HEK293 (cell line): Measurements from ENCODE around the gene PPIL6.

Experiments
- CTCF ChIA-PET: fragments of 350-600 bp; formaldehyde crosslinking; extraction: SDS; loops from one replicate; lab custom pipeline; 2021; ENCODE audit warnings: antibody characterized with exemption; lab: Yijun Ruan, JAX
- POLR2A ChIA-PET: fragments of 300-600 bp; formaldehyde crosslinking; extraction: SDS; loops from one replicate; lab custom pipeline; 2020; ENCODE audit warnings: antibody characterized with exemption, inconsistent platforms; lab: Yijun Ruan, JAX
- H3K27ac ChIP-seq: fragments of 200-500 bp; sonication (Bioruptor generic); 2 replicates; pipeline ENCODE4 v1.5.1; 2014; ENCODE audit warnings: low read depth, low read length, control low read depth, inconsistent platforms; ENCODE audit errors: extremely low read depth
- H3K36me3 ChIP-seq, 2 experiments: fragments of 200-500 bp in 1 of 2; sonication (Bioruptor generic) in 1 of 2; 1 replicate in 1 of 2; 2 replicates in 1 of 2; pipeline ENCODE4 v1.5.1; 2014 to 2017; ENCODE audit warnings: inconsistent platforms in 2 of 2, low read length in 2 of 2; ENCODE audit not compliant: control insufficient read depth in 2 of 2, insufficient read depth in 1 of 2
- H3K4me1 ChIP-seq: fragments of 200-500 bp; sonication (Bioruptor generic); 2 replicates; pipeline ENCODE4 v1.5.1; 2014; ENCODE audit warnings: mild to moderate bottlenecking, low read length, inconsistent platforms; ENCODE audit not compliant: control insufficient read depth, insufficient read depth
- H3K4me3 ChIP-seq: 2 replicates; pipeline ENCODE4 v1.5.1; 2011; ENCODE audit warnings: low read depth, mild to moderate bottlenecking, control low read depth, low read length, moderate library complexity
- H3K9me3 ChIP-seq: fragments of 200-500 bp; sonication (Bioruptor generic); 2 replicates; pipeline ENCODE4 v1.5.1; 2014; ENCODE audit warnings: low read depth, low read length, inconsistent platforms; ENCODE audit not compliant: control insufficient read depth, insufficient read depth
- GLI2 ChIP-seq: fragments of 450-650 bp; formaldehyde crosslinking; IDR thresholded peaks from 2 replicates; pipeline ENCODE4; 2017; ENCODE audit warnings: missing biosample characterization, missing genetic modification characterization, low read depth, borderline replicate concordance
- KLF1 ChIP-seq: fragments of 450-650 bp; formaldehyde crosslinking; IDR thresholded peaks from 2 replicates; pipeline ENCODE4 v1.5.1; 2016; ENCODE audit warnings: missing biosample characterization, missing genetic modification characterization
- REPIN1 ChIP-seq: fragments of 450-650 bp; formaldehyde crosslinking; IDR thresholded peaks from 2 replicates; pipeline ENCODE4 v1.5.1; 2017; ENCODE audit warnings: missing biosample characterization, missing genetic modification characterization, low read depth
- SP2 ChIP-seq: fragments of 450-650 bp; formaldehyde crosslinking; IDR thresholded peaks from 2 replicates; pipeline ENCODE4 v1.5.1; 2016; ENCODE audit warnings: missing biosample characterization, missing genetic modification characterization
- ZFP3 ChIP-seq: fragments of 450-650 bp; formaldehyde crosslinking; IDR thresholded peaks from 2 replicates; pipeline ENCODE4 v1.5.1; 2016; ENCODE audit warnings: low read depth, missing biosample characterization, missing genetic modification characterization
- ZFP37 ChIP-seq: fragments of 450-650 bp; formaldehyde crosslinking; IDR thresholded peaks from 2 replicates; pipeline ENCODE4 v1.5.1; 2016; ENCODE audit warnings: missing biosample characterization, missing genetic modification characterization
- ZIC2 ChIP-seq: fragments of 450-650 bp; formaldehyde crosslinking; IDR thresholded peaks from 2 replicates; pipeline ENCODE4 v1.5.1; 2016; ENCODE audit warnings: missing biosample characterization, missing genetic modification characterization
- ZNF138 ChIP-seq: fragments of 450-650 bp; formaldehyde crosslinking; IDR thresholded peaks from 2 replicates; pipeline ENCODE4 v1.5.1; 2016; ENCODE audit warnings: missing biosample characterization, missing genetic modification characterization, borderline replicate concordance
- ZNF335 ChIP-seq: fragments of 450-650 bp; formaldehyde crosslinking; conservative IDR thresholded peaks from 2 replicates; pipeline ENCODE4 v1.5.1; 2016; ENCODE audit warnings: missing biosample characterization, missing genetic modification characterization
- ZNF354C ChIP-seq: fragments of 450-650 bp; formaldehyde crosslinking; IDR thresholded peaks from 2 replicates; pipeline ENCODE4 v1.5.1; 2016; ENCODE audit warnings: missing biosample characterization, missing genetic modification characterization, low read depth, borderline replicate concordance
- ZNF362 ChIP-seq: fragments of 450-650 bp; formaldehyde crosslinking; IDR thresholded peaks from 2 replicates; pipeline ENCODE4 v1.5.1; 2016; ENCODE audit warnings: missing biosample characterization, missing genetic modification characterization
- ZNF548 ChIP-seq: fragments of 450-650 bp; formaldehyde crosslinking; IDR thresholded peaks from 2 replicates; pipeline ENCODE4 v1.5.1; 2016; ENCODE audit warnings: missing biosample characterization, missing genetic modification characterization
- ZNF585B ChIP-seq: fragments of 450-650 bp; formaldehyde crosslinking; IDR thresholded peaks from 2 replicates; pipeline ENCODE4 v1.5.1; 2016; ENCODE audit warnings: missing biosample characterization, missing genetic modification characterization
- ZNF596 ChIP-seq: fragments of 450-650 bp; IDR thresholded peaks from 2 replicates; pipeline ENCODE4 v1.5.0; 2018; ENCODE audit warnings: missing biosample characterization, mild to moderate bottlenecking, missing genetic modification characterization, moderate library complexity
- ZNF645 ChIP-seq: fragments of 450-650 bp; formaldehyde crosslinking; IDR thresholded peaks from 2 replicates; pipeline ENCODE4; 2016; ENCODE audit warnings: missing biosample characterization, missing genetic modification characterization
- ZNF692 ChIP-seq: fragments of 450-650 bp; formaldehyde crosslinking; IDR thresholded peaks from 2 replicates; pipeline ENCODE4 v1.5.1; 2016; ENCODE audit warnings: missing biosample characterization, missing genetic modification characterization
- ZNF768 ChIP-seq: fragments of 450-650 bp; formaldehyde crosslinking; IDR thresholded peaks from 2 replicates; pipeline ENCODE4 v1.5.1; 2018; ENCODE audit warnings: missing biosample characterization, mild to moderate bottlenecking, missing genetic modification characterization
- ZSCAN16 ChIP-seq: fragments of 450-650 bp; formaldehyde crosslinking; IDR thresholded peaks from 2 replicates; pipeline ENCODE4 v1.5.1; 2016; ENCODE audit warnings: missing biosample characterization, missing genetic modification characterization
- ZSCAN18 ChIP-seq: fragments of 450-650 bp; formaldehyde crosslinking; IDR thresholded peaks from 2 replicates; pipeline ENCODE4 v1.5.1; 2016; ENCODE audit warnings: missing biosample characterization, missing genetic modification characterization
- ZSCAN4 ChIP-seq: fragments of 450-650 bp; formaldehyde crosslinking; IDR thresholded peaks from 2 replicates; pipeline ENCODE4 v1.5.1; 2017; ENCODE audit warnings: missing biosample characterization, missing genetic modification characterization

The PPIL6 gene

GRCh38 chr6:109478222-109478805, 37.9 kb upstream of the PPIL6 start:
- POLR2A ChIA-PET, result interaction anchor here (0.8 to 2.3 kb wide), 5 partner anchors 9 to 580 kb away, joined by 3 to 4 read pairs (median 3); partner anchors contain the start of genes PPIL6 and SMPD2
- Histone ChIP-seq H3K36me3 (peaks cover 23 to 79% of the 10 kb centered on the region in 2 experiments; a peak in 2 of 3 replicates), H3K27ac (no peak overlapping the region), H3K4me3 (no peak overlapping the region), H3K4me1 (0 out of 2 replicates have a peak, but pooled peaks cover 3% of the 10 kb centered on the region), H3K9me3 (no peaks in the 10 kb centered on the region)
- CTCF ChIA-PET, result interaction anchor here (0.6 to 1.0 kb wide), 4 partner anchors 18 to 387 kb away, joined by 3 to 6 read pairs (median 5); no protein-coding TSS in a partner anchor
- TF ChIP-seq ZNF548 (tag by site-specific recombination) (no peak), ZNF362 (tag by site-specific recombination) (peak; percentile 54; the same call in 1 of the 2 replicates)

GRCh38 chr6:109477725-109478124, 37.3 kb upstream of the PPIL6 start:
- Histone ChIP-seq H3K9me3 (no peaks in the 10 kb centered on the region), H3K4me3 (no peak overlapping the region), H3K27ac (no peak overlapping the region), H3K36me3 (peaks cover 27 to 85% of the 10 kb centered on the region in 2 experiments; a peak in 2 of 3 replicates), H3K4me1 (0 out of 2 replicates have a peak, but pooled peaks cover 3% of the 10 kb centered on the region)
- TF ChIP-seq REPIN1 (tag by site-specific recombination), result no peak
- no peak for TF ChIP-seq KLF1 (tag by site-specific recombination)
- no peak for TF ChIP-seq ZNF354C (tag by site-specific recombination)
- no peak for TF ChIP-seq ZIC2
- TF ChIP-seq ZNF138 (tag by site-specific recombination), result no peak
- TF ChIP-seq ZNF768, result no peak
- TF ChIP-seq ZNF645, result no peak
- no peak for TF ChIP-seq ZSCAN4 (tag by site-specific recombination)
- TF ChIP-seq ZFP3 (tag by site-specific recombination), result no peak
- no peak for TF ChIP-seq ZNF335
- no peak for TF ChIP-seq ZNF596 (tag by site-specific recombination)
- no peak for TF ChIP-seq SP2 (tag by site-specific recombination)
- no peak for TF ChIP-seq ZNF585B
- no peak for TF ChIP-seq ZNF692
- TF ChIP-seq ZSCAN18, result no peak
- TF ChIP-seq ZFP37, result no peak
- TF ChIP-seq GLI2 (tag by site-specific recombination), result no peak
- TF ChIP-seq ZSCAN16 (tag by site-specific recombination), result no peak
- POLR2A ChIA-PET, result interaction anchor here (1.1 kb wide), 1 partner anchor 37 kb away, joined by 3 read pairs; the partner anchor contains the start of genes PPIL6 and SMPD2
- CTCF ChIA-PET, result interaction anchor here (0.6 to 0.7 kb wide), 2 partner anchors 219 to 388 kb away, joined by 3 to 4 read pairs; no protein-coding TSS in a partner anchor
